Effector memory CD8-positive, alpha-beta T cell (primary cell): Measurements from ENCODE around the gene LRPPRC.

Experiments
- ATAC-seq: fragments of 150-1000 bp; cut with Tn5 transposase; replicated peaks from 2 replicates; pipeline ENCODE4 v1.10.0; 2021; ENCODE audit warnings: mild to moderate bottlenecking, moderate library complexity
- DNase-seq, 3 experiments: peaks; one replicate each; pipeline ENCODE4 v3.0.0; 2021
- H3K27ac Mint-ChIP-seq, 2 donors: one replicate each; pipeline ENCODE4 v1.8.0; 2022; ENCODE audit warnings: mild to moderate bottlenecking in 2 of 2, mixed read lengths in 2 of 2, moderate library complexity in 2 of 2
- H3K27me3 Mint-ChIP-seq, 2 donors: one replicate each; pipeline ENCODE4 v1.8.0; 2022; ENCODE audit warnings: mixed read lengths in 2 of 2
- H3K36me3 Mint-ChIP-seq: one replicate; pipeline ENCODE4 v1.8.0; 2022; ENCODE audit warnings: mild to moderate bottlenecking, moderate library complexity, mixed read lengths; ENCODE audit not compliant: insufficient read depth
- H3K4me1 Mint-ChIP-seq, 2 donors: one replicate each; pipeline ENCODE4 v1.8.0; 2022; ENCODE audit warnings: low read depth in 2 of 2, mixed read lengths in 2 of 2
- H3K4me3 Mint-ChIP-seq, 2 donors: one replicate each; pipeline ENCODE4 v1.8.0; 2022; ENCODE audit warnings: mild to moderate bottlenecking in 2 of 2, mixed read lengths in 2 of 2, moderate library complexity in 2 of 2
- H3K9me3 Mint-ChIP-seq, 2 donors: one replicate each; pipeline ENCODE4 v1.8.0; 2022; ENCODE audit warnings: mixed read lengths in 2 of 2

The LRPPRC gene

DNA sequence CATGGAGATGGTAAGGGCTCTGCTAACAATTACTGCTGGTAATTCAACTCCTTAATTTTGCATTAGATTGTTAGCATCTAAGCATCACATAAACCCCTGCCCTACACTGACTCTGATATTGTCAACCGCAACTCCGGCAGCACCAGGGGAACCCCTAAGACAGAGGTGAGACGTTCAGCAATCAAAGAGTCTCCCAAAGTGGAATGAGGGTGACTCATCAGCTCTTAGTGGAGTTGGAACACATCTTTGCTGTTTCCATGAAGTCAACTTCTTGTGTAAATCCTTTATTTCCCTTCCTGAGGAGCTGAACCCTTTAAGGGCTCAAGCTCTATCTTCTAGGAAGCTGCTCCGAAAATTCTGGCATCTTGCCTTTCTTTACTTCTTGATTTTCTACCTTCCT, 104.9 kb downstream of the LRPPRC start:
- Mint-ChIP-seq H3K9me3 (no peaks in the 10 kb centered on the region), H3K27ac (no peak overlapping the region), H3K36me3 (peaks cover 60% of the 10 kb centered on the region), H3K4me3 (no peak overlapping the region), H3K27me3 (no peaks in the 10 kb centered on the region), H3K4me1 (no peaks in the 10 kb centered on the region)
- DNase-seq (no peak), ATAC-seq (no peak)

DNA sequence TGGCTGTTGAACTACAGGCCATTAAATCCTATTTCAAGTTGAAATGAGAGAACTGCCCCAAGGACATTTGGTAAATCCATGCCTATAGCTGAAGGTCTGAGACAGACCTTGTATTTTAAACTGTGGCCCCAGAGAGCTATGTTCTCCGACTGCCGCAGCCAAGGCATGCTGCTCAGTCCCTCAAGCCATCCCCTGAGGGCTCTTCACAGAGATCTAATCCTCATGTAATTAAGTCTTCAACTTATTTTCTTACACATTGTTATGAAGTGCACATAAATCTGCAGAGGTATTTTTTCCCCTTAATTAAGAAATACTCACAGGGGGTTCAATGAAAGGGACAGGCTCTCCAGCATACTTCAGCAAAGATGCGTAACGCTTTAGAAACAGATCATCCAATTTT, 106.4 kb downstream of the LRPPRC start:
- peaks cover 60% of the 10 kb centered on the region for H3K36me3 Mint-ChIP-seq
- H3K4me3 Mint-ChIP-seq, result no peak overlapping the region
- H3K27ac Mint-ChIP-seq, result peak overlapping the region in 1 of 2 donors; percentile 30
- no peaks in the 10 kb centered on the region for H3K4me1 Mint-ChIP-seq
- H3K27me3 Mint-ChIP-seq, result no peaks in the 10 kb centered on the region
- ATAC-seq, result no peak
- DNase-seq, result no peak
- H3K9me3 Mint-ChIP-seq, result no peaks in the 10 kb centered on the region

DNA sequence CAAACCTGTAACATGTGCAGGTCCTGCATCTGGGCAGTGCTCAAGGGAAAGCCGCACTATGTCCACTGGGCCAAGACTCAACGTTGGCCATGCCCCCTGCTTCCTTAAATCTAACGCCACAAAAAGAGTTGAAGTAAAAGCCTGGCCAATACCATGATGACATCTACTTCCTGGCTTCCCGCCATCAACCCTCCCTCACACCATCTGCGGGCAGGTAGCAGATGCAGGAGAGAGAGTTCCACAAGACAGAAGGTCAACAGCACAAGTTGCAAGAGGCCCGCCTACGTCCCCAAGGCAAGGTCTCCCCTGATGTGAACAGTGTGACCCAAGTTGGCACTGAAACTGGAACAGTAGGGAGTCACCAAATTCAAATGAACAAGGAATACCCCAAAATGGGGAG, 108.6 kb downstream of the LRPPRC start:
- Mint-ChIP-seq H3K4me3 (no peak overlapping the region), H3K36me3 (peaks cover 42% of the 10 kb centered on the region), H3K27ac (no peak overlapping the region), H3K9me3 (no peaks in the 10 kb centered on the region), H3K4me1 (no peaks in the 10 kb centered on the region), H3K27me3 (no peaks in the 10 kb centered on the region)
- DNase-seq (no peak), ATAC-seq (no peak)

DNA sequence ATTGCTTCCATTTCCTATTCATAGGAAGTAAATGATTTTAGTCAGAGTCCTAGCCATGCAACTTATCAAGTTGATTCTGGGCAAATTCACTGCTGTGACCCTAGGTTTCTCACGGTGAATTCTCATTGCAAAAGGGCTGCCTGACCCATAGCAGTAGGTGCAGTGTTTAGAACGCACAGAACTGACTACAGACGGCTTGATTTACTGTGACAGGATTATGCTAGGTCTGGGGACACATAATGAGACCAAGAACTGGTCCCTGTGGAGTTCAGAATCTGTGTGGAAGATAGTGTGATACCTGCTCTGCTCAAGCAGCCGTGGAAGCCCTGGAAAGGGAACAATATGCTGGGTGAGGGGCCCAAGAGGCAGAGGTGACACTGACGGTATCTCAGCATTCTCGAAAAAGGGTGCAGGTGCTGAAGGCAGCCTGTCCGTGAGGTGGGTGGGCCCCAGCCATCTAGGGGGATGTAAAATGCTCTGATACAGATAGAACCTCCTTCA, 110.6 kb downstream of the LRPPRC start:
- peaks cover 0 to 2% of the 10 kb centered on the region in 2 donors for H3K4me1 Mint-ChIP-seq
- peaks cover 37% of the 10 kb centered on the region for H3K36me3 Mint-ChIP-seq
- H3K27me3 Mint-ChIP-seq, result no peaks in the 10 kb centered on the region
- DNase-seq (no peak), ATAC-seq (no peak)
- H3K9me3 Mint-ChIP-seq, result no peaks in the 10 kb centered on the region
- H3K4me3 Mint-ChIP-seq, result no peak overlapping the region
- no peak overlapping the region for H3K27ac Mint-ChIP-seq

DNA sequence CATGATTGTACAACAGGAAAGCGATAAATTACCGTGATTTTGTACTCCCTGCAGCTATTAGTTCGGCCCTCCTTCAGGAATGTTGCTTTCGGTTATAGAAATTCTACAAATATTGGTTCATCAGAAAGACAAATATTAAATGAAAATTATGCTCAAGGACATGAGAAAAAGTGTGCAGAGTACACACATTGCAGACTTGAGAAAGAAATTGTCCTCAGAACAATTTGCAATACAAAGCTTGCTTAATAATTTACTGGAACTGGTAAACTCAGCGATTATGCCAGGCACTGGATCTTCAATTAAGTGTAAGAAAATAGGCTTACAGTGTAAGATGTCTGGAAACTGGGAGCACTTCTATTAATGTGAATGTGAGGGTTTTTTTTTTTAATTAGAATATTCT, 111.1 kb downstream of the LRPPRC start:
- Mint-ChIP-seq H3K9me3 (no peaks in the 10 kb centered on the region), H3K4me3 (no peak overlapping the region), H3K36me3 (peaks cover 32% of the 10 kb centered on the region), H3K4me1 (peaks cover 0 to 2% of the 10 kb centered on the region in 2 donors), H3K27ac (no peak overlapping the region), H3K27me3 (no peaks in the 10 kb centered on the region)
- ATAC-seq (no peak), DNase-seq (no peak)

DNA sequence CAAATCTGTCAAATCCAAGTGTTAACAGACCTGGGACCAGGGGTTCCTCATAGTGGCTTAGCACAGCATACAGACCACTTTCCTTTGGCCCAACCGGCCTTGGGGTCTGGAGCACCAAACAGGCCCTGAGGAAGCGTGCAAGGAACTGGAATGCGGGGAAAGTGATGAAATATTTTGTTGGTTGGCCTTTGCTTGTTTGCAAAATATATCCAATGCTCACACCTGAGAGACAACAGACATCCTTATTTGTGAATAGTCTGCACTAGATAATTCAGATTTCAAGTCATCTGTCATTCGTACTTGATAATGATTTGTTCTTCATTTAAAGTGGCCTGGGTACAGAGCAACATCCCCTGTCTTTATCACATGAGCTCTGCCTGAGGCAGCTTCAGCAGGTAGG, 113.5 kb downstream of the LRPPRC start:
- DNase-seq (no peak), ATAC-seq (no peak)
- no peak overlapping the region for H3K4me3 Mint-ChIP-seq

DNA sequence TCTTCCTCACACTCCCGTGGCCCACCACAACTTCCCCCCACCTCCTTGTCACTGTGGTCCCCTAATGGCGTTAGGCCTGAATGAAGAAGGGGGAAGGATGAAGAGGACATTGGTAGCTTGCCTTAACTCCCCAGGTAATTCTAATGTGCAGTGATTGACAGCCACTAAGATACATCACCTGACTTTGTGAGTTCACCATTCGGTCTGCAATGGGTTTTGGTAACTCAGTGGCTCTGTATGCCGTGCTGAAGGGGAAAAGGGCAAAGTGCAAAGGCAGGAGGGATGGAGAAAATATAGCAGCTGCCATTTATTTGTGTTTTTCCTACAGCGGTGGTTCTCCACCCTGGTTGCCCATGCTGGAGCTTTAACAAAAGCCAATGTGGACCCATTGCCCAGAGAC, 114.8 kb downstream of the LRPPRC start:
- DNase-seq (no peak), ATAC-seq (no peak)
- H3K9me3 Mint-ChIP-seq, result no peaks in the 10 kb centered on the region
- peaks cover 3% of the 10 kb centered on the region for H3K36me3 Mint-ChIP-seq
- no peak overlapping the region for H3K4me3 Mint-ChIP-seq
- H3K4me1 Mint-ChIP-seq, result peaks cover 0 to 7% of the 10 kb centered on the region in 2 donors
- peaks cover 15 to 19% of the 10 kb centered on the region in 2 donors for H3K27me3 Mint-ChIP-seq
- no peak overlapping the region for H3K27ac Mint-ChIP-seq

More for the DNA sequence above, 113.5 kb downstream of the LRPPRC start:
- no peak overlapping the region for H3K27ac Mint-ChIP-seq
- H3K9me3 Mint-ChIP-seq, result no peaks in the 10 kb centered on the region
- peaks cover 10% of the 10 kb centered on the region for H3K36me3 Mint-ChIP-seq
- H3K27me3 Mint-ChIP-seq, result peaks cover 5 to 6% of the 10 kb centered on the region in 2 donors
- peaks cover 0 to 7% of the 10 kb centered on the region in 2 donors for H3K4me1 Mint-ChIP-seq

DNA sequence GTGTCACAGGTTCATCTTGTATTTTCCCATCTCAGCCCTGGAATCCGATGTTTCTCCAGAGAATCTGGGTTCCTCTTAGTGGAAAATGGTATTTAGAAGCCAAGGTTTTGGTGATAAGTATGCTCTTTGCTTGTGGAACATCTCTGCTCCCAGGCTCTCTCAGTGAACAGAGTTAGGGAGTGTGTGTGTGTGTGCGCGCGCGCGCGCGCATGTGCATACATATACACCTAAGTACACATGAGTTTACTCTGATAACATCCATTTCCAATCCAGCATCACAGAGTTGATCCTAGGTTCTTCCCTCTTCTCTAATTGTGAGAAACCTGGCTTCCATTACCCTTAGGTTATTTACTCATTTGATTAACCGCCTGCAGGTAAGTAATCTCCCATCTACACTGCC, 115.3 kb downstream of the LRPPRC start:
- Mint-ChIP-seq H3K27ac (no peak overlapping the region), H3K36me3 (peaks cover 2% of the 10 kb centered on the region), H3K4me1 (peaks cover 0 to 7% of the 10 kb centered on the region in 2 donors), H3K4me3 (no peak overlapping the region), H3K9me3 (no peaks in the 10 kb centered on the region), H3K27me3 (peaks cover 20 to 22% of the 10 kb centered on the region in 2 donors)
- ATAC-seq (no peak), DNase-seq (no peak)

DNA sequence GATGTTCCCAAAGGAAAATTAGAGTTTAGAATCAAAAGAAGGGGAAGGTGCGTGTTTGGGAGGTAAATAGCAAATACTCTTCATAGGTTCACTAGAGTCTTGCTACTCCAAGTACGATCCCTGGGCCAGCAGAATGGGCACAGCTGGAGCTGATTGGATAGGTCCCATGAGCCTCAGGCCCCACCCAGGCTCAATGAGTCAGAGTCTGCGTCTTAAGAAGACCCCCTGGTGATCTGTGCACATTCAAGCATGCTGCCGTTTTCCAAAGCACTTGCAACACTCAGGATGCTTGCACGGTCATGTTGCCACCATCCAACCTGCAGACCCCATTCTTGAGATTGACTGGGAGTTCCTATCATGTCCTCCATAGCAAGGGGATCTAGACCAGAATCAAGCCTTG, 116.5 kb downstream of the LRPPRC start:
- DNase-seq (no peak), ATAC-seq (no peak)
- H3K36me3 Mint-ChIP-seq, result no peaks in the 10 kb centered on the region
- H3K4me3 Mint-ChIP-seq, result no peak overlapping the region
- H3K27ac Mint-ChIP-seq, result no peak overlapping the region
- H3K9me3 Mint-ChIP-seq, result no peaks in the 10 kb centered on the region
- H3K4me1 Mint-ChIP-seq, result peaks cover 0 to 7% of the 10 kb centered on the region in 2 donors
- H3K27me3 Mint-ChIP-seq, result peaks cover 23 to 27% of the 10 kb centered on the region in 2 donors

DNA sequence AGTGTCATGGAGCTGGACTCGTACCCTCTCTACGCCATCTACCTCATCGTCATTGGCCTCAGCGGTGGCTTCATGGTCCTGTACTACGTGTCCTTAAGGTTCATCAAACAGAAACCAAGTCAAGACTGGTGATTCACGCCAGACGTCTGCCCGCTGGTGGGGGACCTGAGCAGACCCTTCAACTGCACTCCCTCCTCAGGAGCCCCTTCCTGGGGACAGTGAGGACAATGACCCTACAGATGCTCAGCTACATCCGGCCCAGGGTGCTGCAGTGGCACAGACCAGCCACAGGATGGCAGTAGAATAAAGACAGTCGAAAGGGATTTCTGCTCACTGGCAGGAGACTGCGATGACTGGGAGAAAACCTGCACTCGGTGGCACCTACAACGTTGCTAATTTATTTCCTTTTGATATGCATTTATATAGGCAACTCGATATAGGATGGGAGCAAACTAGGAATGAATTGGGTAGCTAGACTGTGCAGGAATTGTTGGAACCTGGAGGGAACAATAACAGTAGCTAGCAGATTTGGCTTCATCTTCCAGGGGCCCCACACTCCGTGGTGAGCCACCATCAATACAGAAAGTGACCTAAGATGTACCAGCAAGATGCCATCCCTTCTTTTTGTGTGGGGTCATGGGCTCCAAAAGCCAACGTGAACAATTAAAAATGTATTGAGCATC, 117.9 kb downstream of the LRPPRC start:
- Mint-ChIP-seq H3K27ac (no peak overlapping the region), H3K27me3 (peaks cover 23 to 33% of the 10 kb centered on the region in 2 donors), H3K36me3 (no peaks in the 10 kb centered on the region), H3K4me1 (peaks cover 0 to 7% of the 10 kb centered on the region in 2 donors), H3K4me3 (no peak overlapping the region), H3K9me3 (no peaks in the 10 kb centered on the region)
- ATAC-seq (peak; percentile 79), DNase-seq (peak; percentile 32 to 59 (median 52))

DNA sequence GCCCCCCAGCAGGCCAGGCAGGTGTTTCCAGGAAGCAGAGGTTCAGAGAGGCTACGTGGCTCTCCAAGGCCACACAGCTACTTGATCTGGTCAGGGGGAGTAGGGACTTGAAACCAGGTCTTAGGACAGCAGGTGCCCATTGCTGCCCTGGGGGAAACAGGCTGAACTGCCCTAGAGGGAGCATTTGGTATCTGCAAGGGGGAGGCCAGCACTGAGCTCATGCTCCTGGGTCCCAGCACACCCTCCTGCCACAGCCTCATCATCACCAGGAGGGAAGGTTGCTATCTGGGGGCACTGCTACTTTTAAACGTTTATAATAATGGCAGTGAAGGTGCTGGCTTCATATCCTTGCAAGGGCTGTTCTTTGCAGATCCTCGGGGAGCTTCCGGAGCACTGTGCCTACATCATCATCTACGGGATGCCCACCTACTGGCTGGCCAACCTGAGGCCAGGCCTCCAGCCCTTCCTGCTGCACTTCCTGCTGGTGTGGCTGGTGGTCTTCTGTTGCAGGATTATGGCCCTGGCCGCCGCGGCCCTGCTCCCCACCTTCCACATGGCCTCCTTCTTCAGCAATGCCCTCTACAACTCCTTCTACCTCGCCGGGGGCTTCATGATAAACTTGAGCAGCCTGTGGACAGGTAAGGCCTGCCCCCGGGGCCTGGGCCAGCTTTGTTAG, 120.9 kb downstream of the LRPPRC start:
- peaks cover 39 to 44% of the 10 kb centered on the region in 2 donors for H3K27me3 Mint-ChIP-seq
- H3K4me3 Mint-ChIP-seq, result no peak overlapping the region
- ATAC-seq (no peak), DNase-seq (no peak)
- H3K9me3 Mint-ChIP-seq, result no peaks in the 10 kb centered on the region
- H3K4me1 Mint-ChIP-seq, result peaks cover 0 to 5% of the 10 kb centered on the region in 2 donors
- H3K27ac Mint-ChIP-seq, result no peak overlapping the region
- no peaks in the 10 kb centered on the region for H3K36me3 Mint-ChIP-seq

DNA sequence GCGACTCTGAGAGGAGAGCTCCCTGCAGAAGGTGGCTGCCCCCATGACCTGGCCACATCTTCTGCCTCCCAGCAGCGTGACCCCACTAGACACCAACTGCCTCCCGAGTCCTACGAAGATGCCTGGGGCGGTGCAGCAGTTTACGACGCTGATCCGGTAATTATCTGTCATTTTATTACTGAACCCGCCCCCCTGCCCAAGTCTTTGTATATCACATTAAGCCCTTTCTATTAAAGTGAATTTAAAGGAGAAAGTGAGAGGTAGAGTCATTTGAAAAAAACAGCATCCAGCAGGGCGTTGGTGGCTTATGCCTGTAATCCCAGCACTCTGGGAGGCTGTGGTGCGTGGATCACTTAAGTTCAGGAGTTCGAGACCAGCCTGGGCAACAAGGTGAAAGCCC, 123.6 kb downstream of the LRPPRC start:
- Mint-ChIP-seq H3K36me3 (no peaks in the 10 kb centered on the region), H3K27me3 (peaks cover 41 to 64% of the 10 kb centered on the region in 2 donors)

DNA sequence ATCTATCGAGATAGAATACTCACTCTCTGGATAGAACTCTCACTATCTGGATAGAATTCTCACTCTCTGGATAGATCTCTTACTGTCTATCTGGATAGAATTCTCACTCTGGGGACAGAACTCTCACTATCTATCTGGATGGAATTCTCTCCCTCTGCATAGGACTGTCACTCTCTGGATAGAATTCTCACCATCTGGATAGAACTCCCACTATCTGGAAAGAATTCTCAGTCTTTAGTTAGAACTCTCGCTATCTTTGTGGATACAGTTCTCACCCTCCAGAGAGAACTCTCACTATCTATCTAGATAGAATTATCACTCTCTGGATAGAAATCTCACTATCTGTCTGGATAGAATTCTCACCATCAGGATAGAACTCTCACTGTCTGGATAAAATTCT, 140.5 kb downstream of the LRPPRC start:
- no peak overlapping the region for H3K27ac Mint-ChIP-seq
- DNase-seq (no peak), ATAC-seq (no peak)
- no peak overlapping the region for H3K4me3 Mint-ChIP-seq
- peaks cover 70 to 92% of the 10 kb centered on the region in 2 donors for H3K27me3 Mint-ChIP-seq
- no peaks in the 10 kb centered on the region for H3K9me3 Mint-ChIP-seq
- H3K4me1 Mint-ChIP-seq, result no peaks in the 10 kb centered on the region
- H3K36me3 Mint-ChIP-seq, result no peaks in the 10 kb centered on the region

More for the DNA sequence above, 123.6 kb downstream of the LRPPRC start:
- Mint-ChIP-seq H3K27ac (no peak overlapping the region), H3K9me3 (no peaks in the 10 kb centered on the region), H3K4me3 (no peak overlapping the region), H3K4me1 (no peaks in the 10 kb centered on the region)
- no peak for DNase-seq
- ATAC-seq, result no peak

DNA sequence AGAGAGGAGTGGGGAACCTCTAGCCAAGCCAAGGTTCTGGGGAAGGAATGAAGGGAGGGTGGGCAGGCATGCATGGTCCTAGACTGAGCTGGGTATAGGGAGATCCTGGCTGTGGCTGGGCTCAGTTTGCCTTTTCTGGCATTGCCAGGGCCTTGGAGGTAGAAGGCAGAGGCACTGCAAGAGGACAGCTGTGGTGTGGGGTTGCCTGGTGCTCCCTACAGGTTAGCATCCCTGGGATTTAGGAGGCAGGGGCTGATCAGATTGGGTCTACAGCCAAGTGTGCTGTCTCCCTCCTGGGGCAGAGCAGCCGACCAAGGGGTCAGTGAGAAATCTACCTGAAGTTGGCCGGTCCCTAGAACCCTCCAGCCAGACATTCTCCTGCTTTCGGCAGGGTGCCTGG, 141.1 kb downstream of the LRPPRC start:
- ATAC-seq (no peak), DNase-seq (no peak)
- no peak overlapping the region for H3K4me3 Mint-ChIP-seq
- H3K27ac Mint-ChIP-seq, result no peak overlapping the region
- no peaks in the 10 kb centered on the region for H3K9me3 Mint-ChIP-seq
- H3K27me3 Mint-ChIP-seq, result peaks cover 70 to 91% of the 10 kb centered on the region in 2 donors
- H3K36me3 Mint-ChIP-seq, result no peaks in the 10 kb centered on the region
- H3K4me1 Mint-ChIP-seq, result no peaks in the 10 kb centered on the region
